Neuron (in vitro differentiated cells): ENCODE results near the gene ADAMTSL4.
A peak's percentile ranks its signal among the peaks of the same experiment; 100 is the strongest.
"Not testable (repeated sequence)": the region's sequence is repeated elsewhere in the genome, so short reads cannot be mapped to it uniquely, and the experiment has no call there.

Experiments
- H2AFZ ChIP-seq: one replicate; pipeline ENCODE4 v1.6.1; 2013; ENCODE audit warnings: low read depth, mild to moderate bottlenecking, inconsistent platforms, low read length, moderate library complexity
- H3K27me3 ChIP-seq: one replicate; pipeline ENCODE4 v1.6.1; 2013; ENCODE audit warnings: low read length; ENCODE audit not compliant: insufficient read depth
- H3K36me3 ChIP-seq: one replicate; pipeline ENCODE4 v1.6.1; 2013; ENCODE audit warnings: low read length; ENCODE audit not compliant: insufficient read depth
- H3K4me1 ChIP-seq: one replicate; pipeline ENCODE4 v1.6.1; 2013; ENCODE audit warnings: low read length; ENCODE audit not compliant: insufficient read depth
- H3K4me3 ChIP-seq: 2 replicates; pipeline ENCODE4 v1.5.1; 2013; ENCODE audit warnings: mild to moderate bottlenecking, low read length, moderate library complexity
- H3K9me3 ChIP-seq: one replicate; pipeline ENCODE4 v1.6.1; 2013; ENCODE audit warnings: low read length

The ADAMTSL4 gene

GRCh38 chr1:150561254-150561973, 12.2 kb downstream of the ADAMTSL4 start:
- Histone ChIP-seq H3K9me3 (no peaks in the 10 kb centered on the region), H3K4me3 (peak overlapping the region; percentile 62), H3K27me3 (no peaks in the 10 kb centered on the region), H3K36me3 (no peaks in the 10 kb centered on the region), H3K4me1 (peaks cover 33% of the 10 kb centered on the region), H2AFZ (no peak overlapping the region)

- Histone ChIP-seq H3K4me3 (peak overlapping the region; percentile 62), H2AFZ (no peak overlapping the region), H3K9me3 (no peaks in the 10 kb centered on the region), H3K4me1 (peaks cover 39% of the 10 kb centered on the region), H3K36me3 (no peaks in the 10 kb centered on the region), H3K27me3 (no peaks in the 10 kb centered on the region)
Observed at GRCh38 chr1:150561974-150562445, 12.8 kb downstream of the ADAMTSL4 start.

- H3K4me1 ChIP-seq: peaks cover 46% of the 10 kb centered on the region
- H3K9me3 ChIP-seq: no peaks in the 10 kb centered on the region
- no peaks in the 10 kb centered on the region for H3K36me3 ChIP-seq
- no peak overlapping the region for H2AFZ ChIP-seq
- no peaks in the 10 kb centered on the region for H3K27me3 ChIP-seq
- peak overlapping the region; percentile 62 for H3K4me3 ChIP-seq
Observed at GRCh38 chr1:150562446-150563339, 13.5 kb downstream of the ADAMTSL4 start.

GRCh38 chr1:150563340-150564038, 14.3 kb downstream of the ADAMTSL4 start:
- Histone ChIP-seq H3K9me3 (no peaks in the 10 kb centered on the region), H2AFZ (no peak overlapping the region), H3K4me3 (no peak overlapping the region), H3K4me1 (peaks cover 53% of the 10 kb centered on the region), H3K36me3 (no peaks in the 10 kb centered on the region), H3K27me3 (no peaks in the 10 kb centered on the region)

- no peaks in the 10 kb centered on the region for H3K27me3 ChIP-seq
- H3K9me3 ChIP-seq: no peaks in the 10 kb centered on the region
- H3K36me3 ChIP-seq: no peaks in the 10 kb centered on the region
- H2AFZ ChIP-seq: no peak overlapping the region
- H3K4me3 ChIP-seq: no peak overlapping the region
- peaks cover 61% of the 10 kb centered on the region for H3K4me1 ChIP-seq
Observed at GRCh38 chr1:150564051-150564991, 15.1 kb downstream of the ADAMTSL4 start.

GRCh38 chr1:150565240-150565991, 16.2 kb downstream of the ADAMTSL4 start:
- H3K27me3 ChIP-seq, H3K9me3 ChIP-seq, H2AFZ ChIP-seq, H3K36me3 ChIP-seq, H3K4me3 ChIP-seq: not testable (repeated sequence)
- H3K4me1 ChIP-seq: peaks cover 62% of the 10 kb centered on the region

- Histone ChIP-seq H3K27me3 (no peaks in the 10 kb centered on the region), H3K36me3 (peaks cover 4% of the 10 kb centered on the region), H3K4me3 (peak overlapping the region; percentile 22), H2AFZ (no peak overlapping the region), H3K4me1 (peaks cover 59% of the 10 kb centered on the region), H3K9me3 (no peaks in the 10 kb centered on the region)
Observed at GRCh38 chr1:150566589-150567340, 17.6 kb downstream of the ADAMTSL4 start.

- peaks cover 56% of the 10 kb centered on the region for H3K4me1 ChIP-seq
- peak overlapping the region; percentile 22 for H3K4me3 ChIP-seq
- H3K27me3 ChIP-seq: no peaks in the 10 kb centered on the region
- H2AFZ ChIP-seq: no peak overlapping the region
- peaks cover 4% of the 10 kb centered on the region for H3K36me3 ChIP-seq
- no peaks in the 10 kb centered on the region for H3K9me3 ChIP-seq
Observed at GRCh38 chr1:150567341-150567716, 18.1 kb downstream of the ADAMTSL4 start.

GRCh38 chr1:150567717-150568593, 18.7 kb downstream of the ADAMTSL4 start:
- peaks cover 50% of the 10 kb centered on the region for H3K4me1 ChIP-seq
- H2AFZ ChIP-seq: no peak overlapping the region
- H3K4me3 ChIP-seq: peak overlapping the region; percentile 22

GRCh38 chr1:150568594-150568966, 19.4 kb downstream of the ADAMTSL4 start:
- peaks cover 16% of the 10 kb centered on the region for H3K36me3 ChIP-seq
- no peak overlapping the region for H2AFZ ChIP-seq
- H3K4me1 ChIP-seq: peaks cover 44% of the 10 kb centered on the region
- H3K9me3 ChIP-seq: no peaks in the 10 kb centered on the region
- no peaks in the 10 kb centered on the region for H3K27me3 ChIP-seq
- no peak overlapping the region for H3K4me3 ChIP-seq

More at GRCh38 chr1:150567717-150568593, 18.7 kb downstream of the ADAMTSL4 start:
- no peaks in the 10 kb centered on the region for H3K27me3 ChIP-seq
- H3K36me3 ChIP-seq: peaks cover 9% of the 10 kb centered on the region
- no peaks in the 10 kb centered on the region for H3K9me3 ChIP-seq
